Effector CD8-positive, alpha-beta T cell (primary cell): ENCODE measurements around the gene KRTAP9-2.
"Not testable (repeated sequence)": the region's sequence is repeated elsewhere in the genome, so short reads cannot be mapped to it uniquely, and the experiment has no call there.

Experiments
- DNase-seq: peaks from one replicate; lab custom pipeline; 2025; lab: John Stamatoyannopoulos, UW
- total RNA-seq, 4 experiments: gene quantifications; one replicate each; lab custom pipeline; 2026; lab: John Stamatoyannopoulos, UW

The KRTAP9-2 gene
- total RNA-seq = 0 reads per million in 4 experiments

DNA sequence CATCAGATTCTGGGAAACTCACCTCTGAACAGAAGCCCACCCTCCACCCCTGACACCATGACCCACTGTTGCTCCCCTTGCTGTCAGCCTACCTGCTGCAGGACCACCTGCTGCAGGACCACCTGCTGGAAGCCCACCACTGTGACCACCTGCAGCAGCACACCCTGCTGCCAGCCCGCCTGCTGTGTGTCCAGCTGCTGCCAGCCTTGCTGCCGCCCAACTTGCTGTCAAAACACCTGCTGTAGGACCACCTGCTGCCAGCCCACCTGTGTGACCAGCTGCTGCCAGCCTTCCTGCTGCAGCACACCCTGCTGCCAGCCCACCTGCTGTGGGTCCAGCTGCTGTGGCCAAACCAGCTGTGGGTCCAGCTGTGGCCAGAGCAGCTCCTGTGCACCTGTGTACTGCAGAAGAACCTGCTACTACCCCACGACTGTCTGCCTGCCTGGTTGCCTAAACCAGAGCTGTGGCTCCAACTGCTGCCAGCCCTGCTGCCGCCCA lies at the start of gene KRTAP9-2:
TSS of gene KRTAP9-2 (plus strand) at position 51 of the 498 bp plus-strand sequence. CDS start at position 58, 7 bp downstream.
- not testable (repeated sequence) for DNase-seq

- DNase-seq = no peak
Measured at GRCh38 chr17:41176744-41177387, 49.6 kb upstream of the KRTAP9-2 start.

- no peak for DNase-seq
Measured at GRCh38 chr17:41177727-41178271, 48.6 kb upstream of the KRTAP9-2 start, which contains the start of gene KRTAP4-2. KRTAP4-2 (minus strand) TSS chr17:41178221; CDS start chr17:41178164, 57 bp downstream.

- no peak for DNase-seq
Measured at GRCh38 chr17:41178341-41178740, 48.1 kb upstream of the KRTAP9-2 start.

- no peak for DNase-seq
Measured at GRCh38 chr17:41178843-41179616, 47.4 kb upstream of the KRTAP9-2 start.

GRCh38 chr17:41184480-41184961 lies 41.9 kb upstream of the KRTAP9-2 start, which contains the start of gene KRTAP4-1:
KRTAP4-1 (minus strand) TSS chr17:41184911; CDS start chr17:41184854, 57 bp downstream.
- DNase-seq = no peak

GRCh38 chr17:41185001-41185400 lies 41.4 kb upstream of the KRTAP9-2 start:
- no peak for DNase-seq

- DNase-seq = no peak
Measured at GRCh38 chr17:41186872-41187271, 39.6 kb upstream of the KRTAP9-2 start.

- not testable (repeated sequence) for DNase-seq
Measured at GRCh38 chr17:41189837-41190318, 36.6 kb upstream of the KRTAP9-2 start, which contains the start of gene KRTAP9-1. KRTAP9-1 (plus strand) TSS chr17:41189887; CDS start chr17:41189887, 0 bp downstream.

- DNase-seq = no peak
Measured at GRCh38 chr17:41190328-41190727, 36.1 kb upstream of the KRTAP9-2 start.

- DNase-seq = no peak
Measured at GRCh38 chr17:41196068-41196467, 30.4 kb upstream of the KRTAP9-2 start.

DNA sequence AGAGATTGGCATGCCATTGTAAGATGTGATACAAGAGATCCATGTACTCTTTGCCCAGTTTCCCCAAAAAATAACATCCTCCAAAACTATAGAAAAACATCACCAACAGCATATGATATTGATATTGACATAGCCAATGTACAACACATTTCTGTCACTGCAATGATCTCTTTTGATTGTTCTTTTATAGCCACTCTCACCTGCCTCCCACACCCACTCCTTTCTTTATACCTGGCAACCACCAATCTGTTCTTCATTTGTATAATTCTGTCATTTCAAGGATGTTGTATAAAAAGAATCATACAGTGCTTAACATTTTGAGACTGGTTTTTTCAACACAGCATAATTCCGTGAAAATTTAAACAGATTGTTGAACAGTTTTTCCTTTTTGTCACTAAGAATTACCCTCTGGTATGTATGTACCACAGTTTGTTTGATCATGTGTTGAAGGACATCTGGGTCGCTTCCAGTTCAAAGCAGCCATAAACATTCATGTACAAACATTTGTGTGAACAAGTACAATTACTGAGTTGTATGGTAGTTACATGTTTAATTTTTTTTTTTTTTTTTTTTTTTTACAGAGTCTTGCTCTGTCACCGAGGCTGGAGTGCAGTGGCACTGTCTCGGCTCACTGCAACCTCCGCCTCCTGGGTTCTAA lies 26.9 kb upstream of the KRTAP9-2 start:
- DNase-seq = no peak

DNA sequence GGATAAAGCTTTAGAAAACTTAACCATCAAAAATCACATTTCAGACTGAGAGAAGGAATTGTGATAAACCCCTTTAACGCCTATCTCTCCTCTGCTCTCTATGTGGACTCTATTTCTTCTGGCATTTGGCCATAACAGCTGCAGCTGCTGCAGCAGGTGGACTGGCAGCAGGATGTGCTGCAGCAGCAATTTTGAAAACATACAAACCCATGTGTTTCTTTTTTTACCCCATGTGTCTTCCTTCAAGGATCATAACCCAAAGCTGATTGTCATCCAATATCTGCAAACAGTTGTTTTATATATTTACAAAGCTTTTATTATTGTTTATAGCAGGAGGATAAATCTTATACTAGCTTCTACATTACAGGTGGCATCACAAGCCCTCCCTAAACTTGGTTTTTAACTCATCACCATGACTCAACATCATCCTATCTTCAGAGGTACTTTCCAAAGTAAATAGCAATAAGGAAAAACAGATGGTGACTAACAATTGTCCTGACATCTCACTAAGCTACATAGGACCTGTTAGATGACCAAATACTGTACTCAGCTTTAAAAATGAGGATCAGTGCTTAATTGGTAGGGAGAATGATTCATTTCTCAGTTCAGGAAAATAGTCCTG lies 14.5 kb upstream of the KRTAP9-2 start:
- DNase-seq = no peak

- no peak for DNase-seq
Measured at GRCh38 chr17:41212524-41213169, 13.8 kb upstream of the KRTAP9-2 start.

- DNase-seq = no peak
Measured at GRCh38 chr17:41215681-41216080, 10.8 kb upstream of the KRTAP9-2 start.

GRCh38 chr17:41223821-41224220 lies 2.6 kb upstream of the KRTAP9-2 start:
- DNase-seq = no peak

DNA sequence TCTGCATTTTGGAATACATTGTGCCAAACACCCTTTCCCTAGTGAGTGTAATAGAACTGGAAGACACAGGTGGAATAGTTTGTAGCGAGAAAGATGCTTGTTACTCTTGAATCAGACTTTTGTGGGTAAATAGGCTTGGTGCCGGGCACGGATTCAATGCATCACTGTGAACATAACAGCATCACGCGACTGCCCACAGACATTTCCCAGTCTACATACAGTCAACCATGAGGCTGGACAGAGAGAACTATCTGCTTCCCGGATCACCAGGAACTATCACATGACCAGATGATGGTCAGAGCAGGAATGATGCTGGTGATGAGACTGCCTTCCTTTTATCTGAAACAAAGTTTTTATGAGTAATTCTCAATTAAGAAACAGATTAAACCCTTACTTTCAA lies 397 bp upstream of the KRTAP9-2 start:
- DNase-seq = no peak

DNA sequence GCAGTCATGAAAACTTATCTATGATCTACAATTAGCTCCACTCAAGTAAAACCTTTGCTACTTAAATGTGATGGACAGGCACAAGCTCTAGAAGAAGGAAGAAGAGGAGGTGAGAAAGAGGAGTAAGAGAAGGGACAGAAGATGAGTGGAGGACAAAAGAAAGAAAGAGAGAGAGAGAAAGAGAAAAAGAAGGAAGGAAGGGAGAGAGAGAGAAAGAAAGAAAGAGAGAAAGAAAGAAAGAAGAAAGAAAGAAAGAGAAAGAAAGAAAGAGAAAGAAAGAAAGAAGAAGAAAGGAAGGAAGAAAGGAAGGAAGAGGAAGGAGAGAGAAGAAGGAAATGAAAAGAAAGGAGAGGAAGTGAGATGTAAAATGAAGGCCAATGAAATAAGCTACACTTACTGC lies 3.6 kb downstream of the KRTAP9-2 start:
- no peak for DNase-seq

DNA sequence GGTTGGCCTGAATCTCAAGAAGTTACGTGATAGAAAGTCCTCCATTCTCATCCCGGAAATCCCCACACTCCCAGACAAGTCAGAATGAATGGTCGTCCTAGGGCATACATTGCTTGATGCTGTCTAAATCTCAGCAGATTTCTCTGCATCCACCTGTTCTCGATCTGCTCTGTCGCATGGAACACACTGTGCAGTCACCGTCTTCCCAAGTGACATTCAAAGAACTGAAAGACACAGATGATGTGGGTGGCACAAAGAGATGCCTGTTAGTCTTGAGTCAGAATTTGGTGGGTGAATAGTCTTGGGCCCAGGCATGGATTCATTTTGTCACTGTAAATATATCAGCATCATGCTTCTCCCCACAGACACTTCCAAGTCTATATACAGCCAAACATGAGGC lies 5.3 kb downstream of the KRTAP9-2 start:
- no peak for DNase-seq

DNA sequence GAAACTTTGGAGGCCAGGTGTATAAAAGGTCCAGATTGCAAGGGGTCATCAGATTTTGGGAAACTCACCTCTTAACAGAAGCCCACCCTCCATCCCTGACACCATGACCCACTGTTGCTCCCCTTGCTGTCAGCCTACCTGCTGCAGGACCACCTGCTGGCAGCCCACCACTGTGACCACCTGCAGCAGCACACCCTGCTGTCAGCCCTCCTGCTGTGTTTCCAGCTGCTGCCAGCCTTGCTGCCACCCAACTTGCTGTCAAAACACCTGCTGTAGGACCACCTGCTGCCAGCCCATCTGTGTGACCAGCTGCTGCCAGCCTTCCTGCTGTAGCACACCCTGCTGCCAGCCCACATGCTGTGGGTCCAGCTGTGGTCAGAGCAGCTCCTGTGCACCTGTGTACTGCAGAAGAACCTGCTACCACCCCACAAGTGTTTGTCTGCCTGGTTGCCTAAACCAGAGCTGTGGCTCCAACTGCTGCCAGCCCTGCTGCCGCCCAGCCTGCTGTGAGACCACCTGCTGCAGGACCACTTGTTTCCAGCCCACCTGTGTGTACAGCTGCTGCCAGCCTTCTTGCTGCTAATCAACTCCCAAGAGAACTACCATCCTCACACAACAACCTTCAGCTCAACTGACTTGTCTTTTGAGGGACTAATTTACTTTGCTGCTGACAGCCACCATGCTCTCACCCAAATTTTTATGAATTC lies 6.1 kb downstream of the KRTAP9-2 start, which contains the start of gene KRTAP9-3:
TSS of gene KRTAP9-3 (plus strand) at position 51 of the 707 bp plus-strand sequence. CDS start at position 104, 53 bp downstream.
- not testable (repeated sequence) for DNase-seq
